ENCODE results near the gene KBTBD12.

- TF ChIP-seq EZH2 (IDR thresholded peaks at IDR 0.05; ENCODE audit: insufficient read depth, poor library complexity, severe bottlenecking) (no peak), EZH2phosphoT487 (IDR thresholded peaks at IDR 0.05; ENCODE audit: insufficient read depth, low read depth) (no peak)
Observed at GRCh38 chr3:127991681-127992080, 76.6 kb downstream of the KBTBD12 start.

Data from GM23248 (cell line).